ENCODE data around the gene CHD8.
A peak's percentile ranks its signal among the peaks of the same experiment; 100 is the strongest.

The CHD8 gene, protein sequence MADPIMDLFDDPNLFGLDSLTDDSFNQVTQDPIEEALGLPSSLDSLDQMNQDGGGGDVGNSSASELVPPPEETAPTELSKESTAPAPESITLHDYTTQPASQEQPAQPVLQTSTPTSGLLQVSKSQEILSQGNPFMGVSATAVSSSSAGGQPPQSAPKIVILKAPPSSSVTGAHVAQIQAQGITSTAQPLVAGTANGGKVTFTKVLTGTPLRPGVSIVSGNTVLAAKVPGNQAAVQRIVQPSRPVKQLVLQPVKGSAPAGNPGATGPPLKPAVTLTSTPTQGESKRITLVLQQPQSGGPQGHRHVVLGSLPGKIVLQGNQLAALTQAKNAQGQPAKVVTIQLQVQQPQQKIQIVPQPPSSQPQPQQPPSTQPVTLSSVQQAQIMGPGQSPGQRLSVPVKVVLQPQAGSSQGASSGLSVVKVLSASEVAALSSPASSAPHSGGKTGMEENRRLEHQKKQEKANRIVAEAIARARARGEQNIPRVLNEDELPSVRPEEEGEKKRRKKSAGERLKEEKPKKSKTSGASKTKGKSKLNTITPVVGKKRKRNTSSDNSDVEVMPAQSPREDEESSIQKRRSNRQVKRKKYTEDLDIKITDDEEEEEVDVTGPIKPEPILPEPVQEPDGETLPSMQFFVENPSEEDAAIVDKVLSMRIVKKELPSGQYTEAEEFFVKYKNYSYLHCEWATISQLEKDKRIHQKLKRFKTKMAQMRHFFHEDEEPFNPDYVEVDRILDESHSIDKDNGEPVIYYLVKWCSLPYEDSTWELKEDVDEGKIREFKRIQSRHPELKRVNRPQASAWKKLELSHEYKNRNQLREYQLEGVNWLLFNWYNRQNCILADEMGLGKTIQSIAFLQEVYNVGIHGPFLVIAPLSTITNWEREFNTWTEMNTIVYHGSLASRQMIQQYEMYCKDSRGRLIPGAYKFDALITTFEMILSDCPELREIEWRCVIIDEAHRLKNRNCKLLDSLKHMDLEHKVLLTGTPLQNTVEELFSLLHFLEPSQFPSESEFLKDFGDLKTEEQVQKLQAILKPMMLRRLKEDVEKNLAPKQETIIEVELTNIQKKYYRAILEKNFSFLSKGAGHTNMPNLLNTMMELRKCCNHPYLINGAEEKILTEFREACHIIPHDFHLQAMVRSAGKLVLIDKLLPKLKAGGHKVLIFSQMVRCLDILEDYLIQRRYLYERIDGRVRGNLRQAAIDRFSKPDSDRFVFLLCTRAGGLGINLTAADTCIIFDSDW (N-terminal part only)

DNA sequence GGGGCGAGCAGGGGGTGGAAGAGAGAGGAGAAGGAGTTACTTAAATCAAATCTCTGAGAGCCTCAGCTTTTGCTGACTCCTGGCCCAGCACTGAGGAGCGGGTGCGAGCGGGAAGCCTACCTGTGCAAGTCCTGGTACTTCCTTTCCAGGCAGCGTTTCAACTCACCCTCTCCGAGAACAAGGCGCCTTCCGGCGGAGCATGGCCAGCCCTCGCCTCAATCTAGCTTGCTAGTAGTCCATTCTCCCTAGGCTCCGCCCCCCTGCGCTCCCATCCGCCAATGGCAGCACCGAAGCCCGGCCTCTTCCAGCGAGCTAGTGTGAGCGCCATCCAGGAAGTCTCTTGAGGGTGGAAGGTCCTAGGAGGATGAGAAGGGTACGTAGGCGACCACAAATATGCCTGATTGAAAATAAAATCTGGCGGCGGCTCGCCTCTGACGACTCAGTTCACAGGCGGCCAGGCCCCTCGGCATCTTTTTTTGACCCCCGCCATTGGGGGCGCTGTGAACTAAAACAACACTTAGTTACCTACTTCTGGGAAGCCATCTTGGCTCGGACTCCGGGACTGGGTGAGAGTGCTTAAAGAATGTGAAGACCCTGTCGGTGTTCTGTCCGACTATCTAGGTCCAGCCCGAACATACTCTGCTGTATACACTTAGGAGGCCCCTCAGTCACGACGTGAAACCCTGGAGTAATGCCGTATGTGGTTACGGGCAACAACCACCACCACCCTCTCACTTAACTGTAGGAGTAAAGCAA is at the start of gene CHD8:
Gene CHD8 (minus strand): TSS at position 212 of the 756 bp plus-strand sequence. CDS start 24,480 bp downstream, outside the sequence.
- peak; percentile 56 for TF ChIP-seq POLR2A (IDR thresholded peaks at IDR 0.05; ENCODE audit: low read depth, low read length)
- FAIRE-seq (peak; percentile 99), DNase-seq (ENCODE audit: insufficient read length, low spot score) (peak; percentile 85)

DNA sequence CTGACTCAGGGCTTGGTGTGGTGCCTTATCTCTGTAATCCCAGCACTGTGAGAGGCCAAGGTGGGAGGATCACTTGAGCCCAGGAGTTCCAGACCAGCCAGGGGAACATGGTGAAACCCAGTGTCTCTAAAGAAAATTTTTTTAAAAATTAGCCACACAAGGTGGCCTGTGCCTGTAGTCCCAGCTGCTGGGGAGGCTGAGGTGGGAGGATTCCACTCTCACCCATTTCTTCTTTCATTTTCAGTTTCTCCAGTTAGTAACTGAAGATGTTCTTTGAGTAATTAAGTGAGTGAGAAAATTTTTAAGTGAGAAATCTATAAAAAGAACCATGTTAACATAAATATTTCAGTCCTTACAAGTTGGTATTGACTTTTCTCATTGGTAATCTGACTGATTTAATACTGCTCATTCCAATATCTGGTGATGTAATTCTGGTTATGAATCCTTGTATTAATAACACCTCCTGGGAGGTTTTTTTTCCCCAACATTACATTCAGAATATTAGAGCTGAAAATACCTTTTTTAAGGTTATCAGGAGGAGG is 49.2 kb upstream of the CHD8 start:
- TF ChIP-seq POLR2A (IDR thresholded peaks at IDR 0.05; ENCODE audit: low read depth, low read length): no peak
- FAIRE-seq: no peak
- no peak for DNase-seq (ENCODE audit: insufficient read length, low spot score)

GRCh38 chr14:21503376-21503775 is 47.5 kb upstream of the CHD8 start:
- no peak for DNase-seq (ENCODE audit: insufficient read length, low spot score)
- FAIRE-seq: no peak
- TF ChIP-seq POLR2A (IDR thresholded peaks at IDR 0.05; ENCODE audit: low read depth, low read length): no peak

DNA sequence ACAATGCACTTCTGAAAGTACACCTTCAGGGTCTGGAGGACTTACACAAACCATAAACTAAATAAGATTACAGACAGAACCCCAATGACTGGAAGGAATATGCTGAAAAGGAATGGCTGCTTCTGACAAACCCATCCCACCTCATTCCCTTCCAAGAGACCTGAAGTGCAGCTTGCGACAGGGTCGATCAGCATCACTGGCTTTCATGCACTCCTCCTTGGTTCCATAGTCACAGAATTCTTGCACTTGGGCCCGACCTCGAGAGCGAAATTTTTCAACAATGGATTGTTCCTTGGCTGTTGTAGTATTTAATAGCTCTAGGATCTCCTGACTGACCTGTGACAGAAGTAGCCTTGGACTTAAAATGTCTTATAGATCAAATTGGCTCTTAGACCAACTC is 45.6 kb upstream of the CHD8 start:
- FAIRE-seq: no peak
- no peak for DNase-seq (ENCODE audit: insufficient read length, low spot score)
- TF ChIP-seq POLR2A (IDR thresholded peaks at IDR 0.05; ENCODE audit: low read depth, low read length): no peak

DNA sequence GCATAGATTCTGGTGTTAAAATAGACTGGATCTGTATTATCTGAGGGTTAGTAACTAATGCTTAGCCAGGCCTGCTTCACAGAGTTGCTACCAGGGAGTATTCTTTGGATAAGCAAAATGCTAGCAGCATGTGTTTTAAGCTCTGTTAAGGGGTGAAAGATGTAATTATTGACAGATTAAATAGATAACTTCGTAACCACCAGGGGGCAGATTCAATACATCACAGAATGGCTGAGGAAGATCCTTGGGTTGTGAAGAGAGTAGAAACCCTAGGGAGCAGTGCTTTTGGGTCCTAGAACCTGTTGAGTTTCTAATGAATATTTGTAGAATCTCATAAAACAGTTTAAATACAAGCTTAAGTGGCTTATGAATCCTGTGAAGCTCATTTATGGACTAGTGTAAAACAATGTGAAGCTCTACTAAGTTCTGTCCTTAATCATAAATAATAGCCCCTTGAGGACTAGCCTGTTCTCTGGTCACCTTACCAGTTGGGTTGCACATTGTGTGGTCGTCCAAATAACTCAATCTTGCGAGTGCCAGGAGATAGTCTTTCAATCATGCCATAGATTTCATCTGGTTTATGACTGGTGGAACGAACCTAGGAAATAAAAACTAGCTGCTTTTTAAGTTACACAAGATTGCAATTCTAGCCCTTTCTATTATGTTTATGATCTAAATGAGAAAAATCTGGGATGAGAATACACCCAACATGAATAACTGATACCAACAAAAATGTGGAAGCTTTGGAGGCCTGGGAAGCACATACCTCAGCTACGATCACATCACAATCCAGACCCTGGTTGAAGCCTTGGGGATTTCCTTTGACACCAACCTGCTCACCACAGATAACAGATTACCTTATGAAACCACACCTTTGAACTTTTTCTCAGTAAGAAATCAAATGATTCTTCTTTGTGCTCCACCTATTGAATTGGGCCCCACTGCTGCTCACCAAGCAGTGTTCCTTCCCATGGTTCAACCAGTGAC is 42.9 kb upstream of the CHD8 start:
- FAIRE-seq (no peak), DNase-seq (ENCODE audit: insufficient read length, low spot score) (no peak)
- TF ChIP-seq POLR2A (IDR thresholded peaks at IDR 0.05; ENCODE audit: low read depth, low read length): no peak

GRCh38 chr14:21496453-21496852 is 40.5 kb upstream of the CHD8 start:
- DNase-seq (ENCODE audit: insufficient read length, low spot score) (no peak), FAIRE-seq (no peak)
- TF ChIP-seq POLR2A (IDR thresholded peaks at IDR 0.05; ENCODE audit: low read depth, low read length): no peak

- no peak for TF ChIP-seq POLR2A (IDR thresholded peaks at IDR 0.05; ENCODE audit: low read depth, low read length)
- DNase-seq (ENCODE audit: insufficient read length, low spot score): no peak
- no peak for FAIRE-seq
Measured at GRCh38 chr14:21494902-21495762, 39.2 kb upstream of the CHD8 start.

DNA sequence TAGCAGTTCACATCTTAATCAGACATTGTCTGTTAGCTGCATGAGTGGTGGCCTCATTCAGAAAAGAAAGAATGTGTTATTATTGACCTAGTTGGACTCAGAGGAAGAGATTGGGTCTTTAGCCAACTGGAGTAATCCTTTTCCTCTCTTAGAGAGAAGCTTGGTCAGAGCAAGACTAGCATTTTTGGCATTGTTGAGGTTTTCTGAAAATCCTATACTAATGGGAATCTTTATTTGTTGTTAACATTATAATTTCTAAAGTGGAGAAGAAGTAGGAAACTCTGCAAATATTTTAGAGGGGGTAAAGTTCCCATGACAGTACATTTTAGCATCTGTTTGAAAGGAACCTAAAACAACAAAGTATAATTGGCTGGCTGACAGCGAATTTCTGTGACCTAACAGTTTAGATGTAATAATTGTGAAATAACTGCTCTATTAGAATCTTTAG is 30.7 kb upstream of the CHD8 start:
- FAIRE-seq (no peak), DNase-seq (ENCODE audit: insufficient read length, low spot score) (no peak)
- TF ChIP-seq POLR2A (IDR thresholded peaks at IDR 0.05; ENCODE audit: low read depth, low read length): no peak

GRCh38 chr14:21476925-21477681 is 21.2 kb upstream of the CHD8 start, which contains the start of the genes RAB2B and TOX4:
Gene RAB2B (minus strand): TSS chr14:21476959. CDS start chr14:21476872, 87 bp downstream.
Gene TOX4 (plus strand): TSS chr14:21477195. CDS start chr14:21477279, 84 bp downstream.
- peak; percentile 67 for TF ChIP-seq POLR2A (IDR thresholded peaks at IDR 0.05; ENCODE audit: low read depth, low read length)
- FAIRE-seq: peak; percentile 84
- peak; percentile 63 for DNase-seq (ENCODE audit: insufficient read length, low spot score)

- DNase-seq (ENCODE audit: insufficient read length, low spot score): peak; percentile 42
- no peak; the same call in 1 of the 2 replicates for TF ChIP-seq POLR2A (IDR thresholded peaks at IDR 0.05; ENCODE audit: low read depth, low read length)
- no peak for FAIRE-seq
Measured at GRCh38 chr14:21476523-21476924, 20.6 kb upstream of the CHD8 start.

All from H54 (cell line).